ENCODE results near the gene RAD21L1.

GRCh38 chr20:1269235-1269634, 43.4 kb downstream of the RAD21L1 start:
- TF ChIP-seq POLR2A (IDR thresholded peaks at IDR 0.05), result no peak
- TF ChIP-seq, protein P1, sequence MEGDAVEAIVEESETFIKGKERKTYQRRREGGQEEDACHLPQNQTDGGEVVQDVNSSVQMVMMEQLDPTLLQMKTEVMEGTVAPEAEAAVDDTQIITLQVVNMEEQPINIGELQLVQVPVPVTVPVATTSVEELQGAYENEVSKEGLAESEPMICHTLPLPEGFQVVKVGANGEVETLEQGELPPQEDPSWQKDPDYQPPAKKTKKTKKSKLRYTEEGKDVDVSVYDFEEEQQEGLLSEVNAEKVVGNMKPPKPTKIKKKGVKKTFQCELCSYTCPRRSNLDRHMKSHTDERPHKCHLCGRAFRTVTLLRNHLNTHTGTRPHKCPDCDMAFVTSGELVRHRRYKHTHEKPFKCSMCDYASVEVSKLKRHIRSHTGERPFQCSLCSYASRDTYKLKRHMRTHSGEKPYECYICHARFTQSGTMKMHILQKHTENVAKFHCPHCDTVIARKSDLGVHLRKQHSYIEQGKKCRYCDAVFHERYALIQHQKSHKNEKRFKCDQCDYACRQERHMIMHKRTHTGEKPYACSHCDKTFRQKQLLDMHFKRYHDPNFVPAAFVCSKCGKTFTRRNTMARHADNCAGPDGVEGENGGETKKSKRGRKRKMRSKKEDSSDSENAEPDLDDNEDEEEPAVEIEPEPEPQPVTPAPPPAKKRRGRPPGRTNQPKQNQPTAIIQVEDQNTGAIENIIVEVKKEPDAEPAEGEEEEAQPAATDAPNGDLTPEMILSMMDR (IDR thresholded peaks at IDR 0.05), result no peak

All from uterus (tissue), 2 donors.